Measurements from ENCODE around the gene DIP2C. TPM values are rescaled to one million over a fixed set of nuclear protein-coding genes. Genes with fewer than 3 reads are reported as not detected.
"Not testable (repeated sequence)": the region's sequence is repeated elsewhere in the genome, so short reads cannot be mapped to it uniquely, and the experiment has no call there.

Gene DIP2C
- total and polyA plus RNA-seq, 7 experiments from 2014 or later: 1.1 to 8.7 (median 4.5) TPM

- intact Hi-C loops (cut with micrococcal nuclease); POLR2A ChIA-PET; DNase-seq; H3K36me3 ChIP-seq (ENCODE audit: control insufficient read depth in 2 of 3, insufficient read depth in 3 of 3, low read length in 3 of 3); ATAC-seq; H3K9me3 Mint-ChIP-seq; H3K27ac ChIP-seq (ENCODE audit: low read depth, low read length); H3K4me3 Mint-ChIP-seq; H3K27ac Mint-ChIP-seq; H3K4me1 Mint-ChIP-seq; H3K9me3 ChIP-seq (ENCODE audit: control insufficient read depth in 2 of 3, low read length in 3 of 3); H3K4me1 ChIP-seq (ENCODE audit: control insufficient read depth in 2 of 2, insufficient read depth in 2 of 2, low read length in 2 of 2); H3K4me3 ChIP-seq (ENCODE audit: low read length); H3K27me3 Mint-ChIP-seq; H3K27me3 ChIP-seq (ENCODE audit: control insufficient read depth in 2 of 2, insufficient read depth in 2 of 2, low read length in 2 of 2): not testable (repeated sequence)
- peaks cover 0 to 14% (median 0%) of the 10 kb centered on the region in 5 donors for H3K36me3 Mint-ChIP-seq
- CTCF ChIA-PET: interaction anchor here (1.5 kb wide), 1 partner anchor 18 kb away, joined by 3 read pairs; no protein-coding TSS in a partner anchor
Measured at GRCh38 chr10:300580-300979, 388.9 kb downstream of the DIP2C start.

GRCh38 chr10:299969-300368 lies 389.5 kb downstream of the DIP2C start:
- no peaks in the 10 kb centered on the region for H3K27me3 ChIP-seq (ENCODE audit: control insufficient read depth in 2 of 2, insufficient read depth in 2 of 2, low read length in 2 of 2)
- no peaks in the 10 kb centered on the region for H3K27me3 Mint-ChIP-seq
- CTCF ChIA-PET: interaction anchor here (0.7 kb wide), 1 partner anchor 61 kb away, joined by 3 read pairs; no protein-coding TSS in a partner anchor
- no peak for ATAC-seq
- no peak overlapping the region for H3K4me3 ChIP-seq (ENCODE audit: low read length)
- DNase-seq: no peak
- H3K27ac ChIP-seq (ENCODE audit: low read depth, low read length): no peak overlapping the region
- no peak overlapping the region for H3K27ac Mint-ChIP-seq
- no peaks in the 10 kb centered on the region for H3K9me3 ChIP-seq (ENCODE audit: control insufficient read depth in 2 of 3, low read length in 3 of 3)
- no peaks in the 10 kb centered on the region for H3K4me1 Mint-ChIP-seq
- no peaks in the 10 kb centered on the region for H3K4me1 ChIP-seq (ENCODE audit: control insufficient read depth in 2 of 2, insufficient read depth in 2 of 2, low read length in 2 of 2)
- H3K36me3 Mint-ChIP-seq: peaks cover 0 to 14% (median 0%) of the 10 kb centered on the region in 5 donors
- H3K9me3 Mint-ChIP-seq: peaks cover 0 to 3% (median 0%) of the 10 kb centered on the region in 11 donors
- H3K36me3 ChIP-seq (ENCODE audit: control insufficient read depth in 2 of 3, insufficient read depth in 3 of 3, low read length in 3 of 3): no peaks in the 10 kb centered on the region
- H3K4me3 Mint-ChIP-seq: no peak overlapping the region
- intact Hi-C loops (cut with micrococcal nuclease): no loop called here
- POLR2A ChIA-PET: no interaction called here

DNA sequence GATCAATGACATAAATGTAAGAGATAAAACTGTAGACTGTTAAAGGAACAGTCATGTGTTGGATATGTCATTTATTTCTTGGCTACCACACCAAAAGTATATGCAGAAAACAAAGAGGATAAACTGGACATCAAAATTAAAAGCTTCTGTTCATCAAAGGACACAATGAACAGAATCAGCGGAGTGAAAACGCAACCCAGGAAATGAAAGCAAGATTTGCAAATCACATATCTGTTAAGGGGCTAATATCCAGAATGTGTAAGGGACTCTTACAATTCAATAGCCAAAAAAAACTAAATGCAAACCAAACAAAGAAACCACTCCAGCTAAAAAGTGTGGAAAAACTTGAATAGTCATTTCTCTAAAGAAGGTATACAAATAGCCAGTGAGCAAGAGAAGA lies 390.0 kb downstream of the DIP2C start:
- Histone ChIP-seq H3K27ac (ENCODE audit: low read depth, low read length) (no peak overlapping the region), H3K9me3 (ENCODE audit: control insufficient read depth in 2 of 3, low read length in 3 of 3) (no peaks in the 10 kb centered on the region), H3K27me3 (ENCODE audit: control insufficient read depth in 2 of 2, insufficient read depth in 2 of 2, low read length in 2 of 2) (no peaks in the 10 kb centered on the region), H3K4me1 (ENCODE audit: control insufficient read depth in 2 of 2, insufficient read depth in 2 of 2, low read length in 2 of 2) (no peaks in the 10 kb centered on the region), H3K4me3 (ENCODE audit: low read length) (no peak overlapping the region), H3K36me3 (ENCODE audit: control insufficient read depth in 2 of 3, insufficient read depth in 3 of 3, low read length in 3 of 3) (no peaks in the 10 kb centered on the region)
- H3K27ac Mint-ChIP-seq: no peak overlapping the region
- H3K4me1 Mint-ChIP-seq: no peaks in the 10 kb centered on the region
- POLR2A ChIA-PET: interaction anchor here (0.6 kb wide), 1 partner anchor 162 kb away, joined by 3 read pairs; no protein-coding TSS in a partner anchor
- CTCF ChIA-PET: interaction anchor here (0.7 kb wide), 1 partner anchor 61 kb away, joined by 3 read pairs; no protein-coding TSS in a partner anchor
- no peak overlapping the region for H3K4me3 Mint-ChIP-seq
- intact Hi-C loops (cut with micrococcal nuclease): no loop called here
- H3K27me3 Mint-ChIP-seq: no peaks in the 10 kb centered on the region
- peaks cover 0 to 4% (median 0%) of the 10 kb centered on the region in 11 donors for H3K9me3 Mint-ChIP-seq
- DNase-seq (no peak), ATAC-seq (no peak)
- H3K36me3 Mint-ChIP-seq: peaks cover 0 to 14% (median 0%) of the 10 kb centered on the region in 5 donors

DNA sequence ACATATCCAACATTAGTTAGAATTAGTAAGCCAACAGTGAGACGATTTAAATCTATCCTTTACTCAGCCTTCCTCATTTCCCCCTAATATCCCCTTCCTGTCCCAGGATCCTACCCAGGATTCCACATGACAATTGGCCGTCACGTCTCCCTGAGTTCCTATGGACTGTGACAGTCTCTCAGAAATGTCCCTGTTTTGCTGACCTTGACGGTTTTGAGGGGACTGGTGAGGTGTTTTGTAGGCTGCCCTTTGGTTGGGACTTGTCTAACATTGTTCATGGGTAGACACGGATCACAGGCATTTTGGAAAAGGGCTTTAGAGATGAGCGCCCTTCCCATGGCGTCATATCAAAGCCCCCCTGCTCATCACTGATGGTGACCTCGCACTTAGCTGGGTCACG lies 391.4 kb downstream of the DIP2C start:
- no peaks in the 10 kb centered on the region for H3K36me3 ChIP-seq (ENCODE audit: control insufficient read depth in 2 of 3, insufficient read depth in 3 of 3, low read length in 3 of 3)
- ChIA-PET POLR2A (no interaction called here), CTCF (no interaction called here)
- H3K27me3 Mint-ChIP-seq: peaks cover 0 to under 1% (median 0%) of the 10 kb centered on the region in 5 donors
- no peaks in the 10 kb centered on the region for H3K27me3 ChIP-seq (ENCODE audit: control insufficient read depth in 2 of 2, insufficient read depth in 2 of 2, low read length in 2 of 2)
- H3K4me3 Mint-ChIP-seq: no peak overlapping the region
- H3K9me3 Mint-ChIP-seq: peaks cover 0 to 4% (median 0%) of the 10 kb centered on the region in 11 donors
- H3K9me3 ChIP-seq (ENCODE audit: control insufficient read depth in 2 of 3, low read length in 3 of 3): no peaks in the 10 kb centered on the region
- H3K36me3 Mint-ChIP-seq: peaks cover 0 to 11% (median 3%) of the 10 kb centered on the region in 5 donors
- H3K27ac ChIP-seq (ENCODE audit: low read depth, low read length): no peak overlapping the region
- DNase-seq: no peak
- no peak overlapping the region for H3K4me3 ChIP-seq (ENCODE audit: low read length)
- intact Hi-C loops (cut with micrococcal nuclease): no loop called here
- no peak for ATAC-seq
- H3K4me1 Mint-ChIP-seq: peaks cover 0 to 2% (median 0%) of the 10 kb centered on the region in 7 donors
- H3K4me1 ChIP-seq (ENCODE audit: control insufficient read depth in 2 of 2, insufficient read depth in 2 of 2, low read length in 2 of 2): no peaks in the 10 kb centered on the region
- H3K27ac Mint-ChIP-seq: no peak overlapping the region

DNA sequence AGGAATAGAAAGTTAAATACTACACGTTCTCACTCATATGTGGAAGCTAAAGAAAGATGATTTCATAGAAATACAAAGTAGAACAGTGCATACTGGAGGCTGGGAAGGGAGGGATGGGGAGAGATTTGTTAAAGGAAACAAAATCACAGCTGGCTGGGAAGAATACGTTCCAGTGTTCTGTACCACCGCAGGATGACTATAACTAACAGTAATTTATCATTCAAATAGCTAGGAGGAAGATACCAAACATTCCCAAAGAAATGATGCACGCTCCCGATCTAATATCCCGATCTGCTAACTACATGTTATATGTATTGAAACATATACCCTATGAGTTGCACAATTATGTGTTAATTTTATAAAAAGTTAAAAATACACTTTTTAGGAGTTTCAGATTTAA lies 391.9 kb downstream of the DIP2C start:
- H3K27me3 Mint-ChIP-seq: peaks cover 0 to 5% (median 0%) of the 10 kb centered on the region in 5 donors
- Histone ChIP-seq H3K36me3 (ENCODE audit: control insufficient read depth in 2 of 3, insufficient read depth in 3 of 3, low read length in 3 of 3) (no peaks in the 10 kb centered on the region), H3K4me3 (ENCODE audit: low read length) (no peak overlapping the region), H3K27ac (ENCODE audit: low read depth, low read length) (no peak overlapping the region), H3K9me3 (ENCODE audit: control insufficient read depth in 2 of 3, low read length in 3 of 3) (no peaks in the 10 kb centered on the region), H3K4me1 (ENCODE audit: control insufficient read depth in 2 of 2, insufficient read depth in 2 of 2, low read length in 2 of 2) (no peaks in the 10 kb centered on the region), H3K27me3 (ENCODE audit: control insufficient read depth in 2 of 2, insufficient read depth in 2 of 2, low read length in 2 of 2) (no peaks in the 10 kb centered on the region)
- no peak for ATAC-seq
- H3K4me1 Mint-ChIP-seq: peaks cover 0 to 2% (median 0%) of the 10 kb centered on the region in 7 donors
- no peak overlapping the region for H3K4me3 Mint-ChIP-seq
- ChIA-PET CTCF (no interaction called here), POLR2A (no interaction called here)
- intact Hi-C loops (cut with micrococcal nuclease): no loop called here
- peaks cover 0 to 4% (median 0%) of the 10 kb centered on the region in 11 donors for H3K9me3 Mint-ChIP-seq
- DNase-seq: no peak
- peaks cover 2 to 11% (median 4%) of the 10 kb centered on the region in 5 donors for H3K36me3 Mint-ChIP-seq
- no peak overlapping the region for H3K27ac Mint-ChIP-seq

GRCh38 chr10:293636-294035 lies 395.8 kb downstream of the DIP2C start:
- ChIA-PET CTCF (no interaction called here), POLR2A (no interaction called here)
- Mint-ChIP-seq H3K4me3 (no peak overlapping the region), H3K27ac (no peak overlapping the region), H3K9me3 (peaks cover 0 to 4% (median 0%) of the 10 kb centered on the region in 11 donors), H3K36me3 (peaks cover 2 to 7% (median 4%) of the 10 kb centered on the region in 5 donors), H3K4me1 (peaks cover 0 to 2% (median 0%) of the 10 kb centered on the region in 7 donors), H3K27me3 (peaks cover 0 to 5% (median 0%) of the 10 kb centered on the region in 5 donors)
- Histone ChIP-seq H3K36me3 (ENCODE audit: control insufficient read depth in 2 of 3, insufficient read depth in 3 of 3, low read length in 3 of 3) (peaks cover 0 to 3% (median 0%) of the 10 kb centered on the region in 3 experiments), H3K4me3 (ENCODE audit: low read length) (no peak overlapping the region), H3K9me3 (ENCODE audit: control insufficient read depth in 2 of 3, low read length in 3 of 3) (no peaks in the 10 kb centered on the region), H3K27ac (ENCODE audit: low read depth, low read length) (no peak overlapping the region), H3K27me3 (ENCODE audit: control insufficient read depth in 2 of 2, insufficient read depth in 2 of 2, low read length in 2 of 2) (no peaks in the 10 kb centered on the region), H3K4me1 (ENCODE audit: control insufficient read depth in 2 of 2, insufficient read depth in 2 of 2, low read length in 2 of 2) (no peaks in the 10 kb centered on the region)
- ATAC-seq (no peak), DNase-seq (no peak)
- intact Hi-C loops (cut with micrococcal nuclease): no loop called here

DNA sequence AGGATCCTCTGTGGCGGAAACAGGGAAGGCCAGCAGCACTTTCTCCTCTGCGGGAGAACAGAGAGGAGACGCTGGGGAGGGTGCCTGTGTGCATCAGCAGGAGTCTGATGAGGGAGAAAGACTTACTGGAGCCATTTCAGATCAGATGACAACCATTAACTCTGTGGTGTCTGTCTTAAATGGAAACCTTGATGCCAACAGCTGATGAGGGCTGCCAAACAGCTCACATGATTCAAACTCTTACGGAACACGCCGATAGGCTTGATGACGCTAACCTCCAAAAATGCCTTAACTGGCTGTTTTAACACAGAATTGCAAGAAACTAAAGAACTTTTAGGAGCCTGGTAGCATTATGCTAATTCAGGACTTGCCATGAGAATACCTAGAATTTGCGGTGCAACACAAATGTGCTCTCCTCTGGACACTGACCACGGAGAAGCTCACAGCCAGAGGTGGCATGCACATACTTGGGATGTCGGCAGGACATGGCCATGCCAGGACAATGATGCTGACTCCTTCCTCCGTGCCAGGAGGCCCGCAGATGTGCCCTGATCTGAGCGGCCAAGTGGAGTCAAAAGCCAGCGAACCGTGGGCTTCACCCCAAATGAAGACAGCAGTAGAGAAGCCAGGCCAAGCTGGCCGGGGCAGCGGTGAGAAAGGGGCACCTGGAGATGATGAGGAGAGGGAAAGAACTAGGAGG lies 399.3 kb downstream of the DIP2C start:
- peak overlapping the region in 1 of 9 donors; percentile 36 for H3K27ac Mint-ChIP-seq
- Histone ChIP-seq H3K27me3 (ENCODE audit: control insufficient read depth in 2 of 2, insufficient read depth in 2 of 2, low read length in 2 of 2) (no peaks in the 10 kb centered on the region), H3K27ac (ENCODE audit: low read depth, low read length) (no peak overlapping the region), H3K9me3 (ENCODE audit: control insufficient read depth in 2 of 3, low read length in 3 of 3) (no peaks in the 10 kb centered on the region), H3K36me3 (ENCODE audit: control insufficient read depth in 2 of 3, insufficient read depth in 3 of 3, low read length in 3 of 3) (peaks cover 0 to 7% (median 0%) of the 10 kb centered on the region in 3 experiments), H3K4me1 (ENCODE audit: control insufficient read depth in 2 of 2, insufficient read depth in 2 of 2, low read length in 2 of 2) (no peaks in the 10 kb centered on the region), H3K4me3 (ENCODE audit: low read length) (no peak overlapping the region)
- ATAC-seq (no peak), DNase-seq (no peak)
- intact Hi-C loops (cut with micrococcal nuclease): no loop called here
- H3K36me3 Mint-ChIP-seq: peaks cover 0 to 21% (median 7%) of the 10 kb centered on the region in 5 donors
- ChIA-PET POLR2A (no interaction called here), CTCF (no interaction called here)
- no peak overlapping the region for H3K4me3 Mint-ChIP-seq
- H3K9me3 Mint-ChIP-seq: peaks cover 0 to 4% (median 0%) of the 10 kb centered on the region in 11 donors
- peaks cover 0 to 5% (median 0%) of the 10 kb centered on the region in 5 donors for H3K27me3 Mint-ChIP-seq
- peaks cover 0 to 2% (median 0%) of the 10 kb centered on the region in 7 donors for H3K4me1 Mint-ChIP-seq
